Nephron progenitor cell (in vitro differentiated cells): ENCODE results near the gene STC2.

Source experiments
- DNase-seq: peaks from one replicate; pipeline ENCODE4 v3.0.0; 2021
- H3K27ac Mint-ChIP-seq: 2 replicates; pipeline ENCODE4 v1.8.0; 2021; ENCODE audit warnings: mild to moderate bottlenecking, moderate library complexity, mixed read lengths
- H3K27me3 Mint-ChIP-seq: 2 replicates; pipeline ENCODE4 v1.8.0; 2021; ENCODE audit warnings: mild to moderate bottlenecking, low read depth, mixed read lengths; ENCODE audit not compliant: poor library complexity
- H3K36me3 Mint-ChIP-seq: 2 replicates; pipeline ENCODE4 v1.8.0; 2021; ENCODE audit warnings: low read depth, mixed read lengths
- H3K4me1 Mint-ChIP-seq: 2 replicates; pipeline ENCODE4 v1.8.0; 2021; ENCODE audit warnings: mixed read lengths
- H3K4me3 Mint-ChIP-seq: 2 replicates; pipeline ENCODE4 v1.8.0; 2021; ENCODE audit warnings: mild to moderate bottlenecking, moderate library complexity, mixed read lengths
- H3K9me3 Mint-ChIP-seq: 2 replicates; pipeline ENCODE4 v1.8.0; 2021; ENCODE audit warnings: mild to moderate bottlenecking, moderate library complexity, mixed read lengths
- TF ChIP-seq, protein P1 (sequence below): fragments of 200-600 bp; sonication (generic); IDR thresholded peaks from 2 replicates; pipeline ENCODE4 v1.5.0; 2021; ENCODE audit warnings: antibody characterized with exemption

STC2 gene

DNA sequence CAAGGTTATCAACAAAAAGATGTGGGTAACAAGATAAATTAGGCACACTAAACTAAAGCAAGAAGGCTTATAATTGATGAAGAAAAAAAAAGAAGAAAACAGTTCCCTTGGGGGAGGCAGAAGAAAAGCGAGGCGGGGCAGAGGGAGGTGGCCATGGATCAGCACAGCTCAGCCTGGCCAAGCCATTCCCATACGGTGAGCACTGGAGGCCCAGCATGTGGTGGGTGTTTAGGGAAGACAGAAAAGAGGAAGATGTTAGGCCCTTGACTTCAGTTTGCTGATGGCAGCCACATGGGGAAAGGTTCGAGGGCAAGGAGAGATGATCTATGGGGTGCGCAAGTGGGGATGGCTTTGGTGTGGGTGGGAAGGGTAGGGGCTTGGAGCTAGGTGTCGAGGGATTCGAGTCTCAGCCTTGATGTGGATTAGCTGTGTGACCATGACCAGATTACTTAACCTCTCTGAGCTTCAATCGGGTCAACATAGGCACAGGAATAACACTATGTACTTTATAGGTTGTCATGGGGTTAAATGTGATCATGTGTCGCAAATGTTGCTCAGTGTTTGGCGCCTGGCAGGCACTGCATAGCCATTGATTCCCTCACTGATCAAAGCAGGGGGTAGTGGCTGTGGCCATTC is 10.3 kb upstream of the STC2 start:
- no peak overlapping the region for H3K27ac Mint-ChIP-seq
- H3K9me3 Mint-ChIP-seq: no peaks in the 10 kb centered on the region
- H3K36me3 Mint-ChIP-seq: no peaks in the 10 kb centered on the region
- TF ChIP-seq, protein P1, sequence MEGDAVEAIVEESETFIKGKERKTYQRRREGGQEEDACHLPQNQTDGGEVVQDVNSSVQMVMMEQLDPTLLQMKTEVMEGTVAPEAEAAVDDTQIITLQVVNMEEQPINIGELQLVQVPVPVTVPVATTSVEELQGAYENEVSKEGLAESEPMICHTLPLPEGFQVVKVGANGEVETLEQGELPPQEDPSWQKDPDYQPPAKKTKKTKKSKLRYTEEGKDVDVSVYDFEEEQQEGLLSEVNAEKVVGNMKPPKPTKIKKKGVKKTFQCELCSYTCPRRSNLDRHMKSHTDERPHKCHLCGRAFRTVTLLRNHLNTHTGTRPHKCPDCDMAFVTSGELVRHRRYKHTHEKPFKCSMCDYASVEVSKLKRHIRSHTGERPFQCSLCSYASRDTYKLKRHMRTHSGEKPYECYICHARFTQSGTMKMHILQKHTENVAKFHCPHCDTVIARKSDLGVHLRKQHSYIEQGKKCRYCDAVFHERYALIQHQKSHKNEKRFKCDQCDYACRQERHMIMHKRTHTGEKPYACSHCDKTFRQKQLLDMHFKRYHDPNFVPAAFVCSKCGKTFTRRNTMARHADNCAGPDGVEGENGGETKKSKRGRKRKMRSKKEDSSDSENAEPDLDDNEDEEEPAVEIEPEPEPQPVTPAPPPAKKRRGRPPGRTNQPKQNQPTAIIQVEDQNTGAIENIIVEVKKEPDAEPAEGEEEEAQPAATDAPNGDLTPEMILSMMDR: no peak
- peaks cover 36% of the 10 kb centered on the region for H3K4me1 Mint-ChIP-seq
- H3K4me3 Mint-ChIP-seq: no peak overlapping the region
- DNase-seq: no peak
- peaks cover 16% of the 10 kb centered on the region for H3K27me3 Mint-ChIP-seq

DNA sequence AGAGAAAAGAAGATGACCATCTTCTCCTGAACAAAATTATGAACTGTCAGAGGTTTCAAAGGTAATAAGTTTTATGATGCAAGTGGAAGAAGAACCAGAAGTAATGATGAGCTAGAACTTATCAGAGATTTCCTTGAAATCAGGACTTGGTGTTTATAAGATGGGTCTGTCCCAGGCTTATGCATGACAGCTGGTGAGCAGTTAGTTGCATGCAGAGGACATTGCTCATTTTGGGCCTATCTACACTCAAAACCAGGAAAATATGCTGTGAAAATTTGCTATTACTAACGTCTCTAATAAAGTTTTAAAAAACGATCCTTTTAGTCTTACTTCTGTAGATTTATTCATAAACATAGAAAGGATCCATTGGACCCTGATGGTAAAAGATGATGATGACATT is 6.6 kb upstream of the STC2 start:
- no peak for DNase-seq
- TF ChIP-seq, protein P1: no peak
- Mint-ChIP-seq H3K36me3 (no peaks in the 10 kb centered on the region), H3K9me3 (no peaks in the 10 kb centered on the region), H3K27me3 (peaks cover 18% of the 10 kb centered on the region), H3K4me1 (peaks cover 40% of the 10 kb centered on the region), H3K27ac (no peak overlapping the region), H3K4me3 (no peak overlapping the region)

DNA sequence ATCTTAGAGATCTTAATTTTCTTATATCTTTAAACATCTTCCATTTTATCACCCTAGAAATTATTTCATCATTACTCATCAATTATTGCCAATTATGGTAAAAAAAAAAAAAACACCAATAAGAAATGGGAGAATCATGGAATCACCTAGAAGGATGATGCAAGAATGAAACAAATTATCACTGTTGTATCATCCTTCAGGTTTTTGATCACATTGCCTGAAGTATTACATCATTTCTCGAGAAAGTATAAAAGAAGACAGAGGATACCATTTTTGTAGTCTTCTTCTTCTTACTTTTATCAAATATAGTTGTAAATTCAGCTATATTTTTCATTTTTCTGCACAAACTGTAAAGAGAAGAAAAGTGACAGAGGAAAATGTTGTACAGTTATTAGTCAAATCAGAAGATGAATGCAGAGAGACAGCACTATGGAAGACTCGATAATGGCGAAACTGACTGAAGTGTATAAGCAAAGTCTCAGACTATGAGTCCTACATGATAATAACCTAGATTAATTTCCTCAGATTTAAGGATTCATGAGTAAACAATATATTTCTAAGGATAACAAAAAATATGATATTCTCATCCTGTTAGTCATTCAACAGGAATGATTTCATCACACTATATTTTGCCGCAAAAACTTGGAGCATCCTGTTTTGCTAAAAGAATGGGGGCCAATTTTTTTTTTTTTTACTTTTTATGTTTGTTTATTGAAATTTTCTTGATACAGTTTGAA is 5.9 kb upstream of the STC2 start:
- H3K4me3 Mint-ChIP-seq: no peak overlapping the region
- peaks cover 18% of the 10 kb centered on the region for H3K27me3 Mint-ChIP-seq
- TF ChIP-seq, protein P1: no peak
- H3K36me3 Mint-ChIP-seq: no peaks in the 10 kb centered on the region
- peaks cover 40% of the 10 kb centered on the region for H3K4me1 Mint-ChIP-seq
- no peak overlapping the region for H3K27ac Mint-ChIP-seq
- DNase-seq: no peak
- H3K9me3 Mint-ChIP-seq: no peaks in the 10 kb centered on the region

DNA sequence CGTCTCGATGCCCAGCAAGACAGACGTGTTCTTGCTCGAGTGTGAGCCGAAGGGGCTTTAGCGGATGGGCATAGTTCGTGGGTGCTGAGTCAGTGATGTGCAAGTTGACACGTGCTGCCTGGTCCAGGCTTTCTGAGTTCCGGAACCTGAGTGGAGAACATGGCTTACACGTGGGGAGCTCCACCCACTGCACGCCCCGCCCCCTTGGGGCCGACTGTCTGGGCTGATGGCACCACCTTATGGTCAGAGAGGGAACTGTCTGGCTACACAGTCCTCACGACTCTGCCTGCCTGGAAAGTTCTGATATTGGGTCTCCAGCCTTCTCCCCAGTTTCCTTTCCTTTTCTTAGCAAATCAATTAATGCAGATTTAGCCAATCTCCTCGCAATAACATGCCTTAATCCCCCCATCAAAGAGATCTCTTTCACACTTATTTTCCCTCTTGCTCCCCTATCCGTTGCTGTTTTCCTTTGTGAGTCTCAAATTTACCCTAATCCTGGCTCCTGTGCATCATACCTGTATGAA is 3.8 kb upstream of the STC2 start:
- peaks cover 22% of the 10 kb centered on the region for H3K27me3 Mint-ChIP-seq
- H3K27ac Mint-ChIP-seq: no peak overlapping the region
- H3K9me3 Mint-ChIP-seq: no peaks in the 10 kb centered on the region
- H3K36me3 Mint-ChIP-seq: no peaks in the 10 kb centered on the region
- TF ChIP-seq, protein P1: peak; percentile 89
- peak; percentile 91 for DNase-seq
- no peak overlapping the region for H3K4me3 Mint-ChIP-seq
- H3K4me1 Mint-ChIP-seq: peaks cover 39% of the 10 kb centered on the region

DNA sequence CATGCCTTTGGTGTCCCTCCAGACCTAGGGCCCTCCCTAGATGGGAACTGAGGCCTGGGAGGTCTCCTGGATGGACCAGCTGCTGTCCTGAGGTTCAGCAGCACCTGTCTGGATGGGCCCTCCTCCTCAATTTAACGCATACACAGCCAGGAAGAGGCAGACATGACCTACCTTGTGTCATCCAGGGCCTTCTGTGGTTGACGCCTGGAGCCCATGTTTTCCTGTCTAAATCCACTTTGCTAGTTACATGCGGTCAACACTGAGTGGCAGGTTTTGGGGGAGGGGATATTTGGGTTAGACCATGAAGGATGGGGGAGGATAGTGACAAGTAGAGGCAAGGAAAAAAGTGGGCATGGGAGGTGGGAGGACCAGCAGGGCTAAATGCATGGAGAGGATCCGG is 3.1 kb upstream of the STC2 start:
- Mint-ChIP-seq H3K36me3 (no peaks in the 10 kb centered on the region), H3K4me3 (no peak overlapping the region), H3K27me3 (peaks cover 30% of the 10 kb centered on the region), H3K4me1 (peaks cover 44% of the 10 kb centered on the region), H3K9me3 (no peaks in the 10 kb centered on the region), H3K27ac (no peak overlapping the region)
- no peak for DNase-seq
- TF ChIP-seq, protein P1: no peak
